Tibial artery (tissue), 4 donors: ENCODE data around the gene PROZ.

Source experiments
- DNase-seq, 2 donors: peaks; one replicate each; pipeline ENCODE4 v3.0.0-alpha.2; 2019
- H3K27ac ChIP-seq, 2 donors: fragments of 200-600 bp; sonication (generic) in 1 of 2; 1 replicate in 1 of 2; 2 replicates in 1 of 2; pipeline ENCODE4 v1.5.1; 2018 to 2019; ENCODE audit warnings: mild to moderate bottlenecking in 1 of 2
- H3K27me3 ChIP-seq, 2 donors: fragments of 200-600 bp; sonication (generic) in 1 of 2; one replicate each; pipeline versions ENCODE4 v1.5.1 to v1.6.0; 2016 to 2019
- H3K36me3 ChIP-seq, 3 donors: fragments of 200-600 bp; sonication (generic) in 2 of 3; one replicate each; pipeline ENCODE4 v1.5.1; 2016 to 2019; ENCODE audit warnings: mild to moderate bottlenecking in 2 of 3
- H3K4me1 ChIP-seq, 4 donors: fragments of 200-600 bp; sonication (generic) in 2 of 4; 1 replicate in 3 of 4; 2 replicates in 1 of 4; pipeline ENCODE4 v1.5.1; 2016 to 2019
- H3K4me3 ChIP-seq, 2 donors: fragments of 200-600 bp; sonication (generic) in 1 of 2; 1 replicate in 1 of 2; 2 replicates in 1 of 2; pipeline ENCODE4 v1.5.1; 2018 to 2019; ENCODE audit warnings: mild to moderate bottlenecking in 2 of 2
- H3K9me3 ChIP-seq, 3 donors: fragments of 200-600 bp; sonication (generic) in 1 of 3; one replicate each; pipeline ENCODE4 v1.5.1; 2016 to 2019
- intact Hi-C: fragments of 100-400 bp; cut with DNase I; formaldehyde crosslinking; loops from one replicate; pipeline ENCODE4 v1.15.0; 2023; ENCODE audit warnings: low total_unique reads
- TF ChIP-seq, protein P1 (sequence below), 2 experiments: fragments of 200-600 bp in 1 of 2; fragments of 450-650 bp in 1 of 2; IDR thresholded peaks; one replicate each; pipeline ENCODE4 v1.5.1; 2017 to 2019; ENCODE audit warnings: antibody characterized with exemption in 2 of 2, mild to moderate bottlenecking in 1 of 2, moderate library complexity in 1 of 2

Gene PROZ

DNA sequence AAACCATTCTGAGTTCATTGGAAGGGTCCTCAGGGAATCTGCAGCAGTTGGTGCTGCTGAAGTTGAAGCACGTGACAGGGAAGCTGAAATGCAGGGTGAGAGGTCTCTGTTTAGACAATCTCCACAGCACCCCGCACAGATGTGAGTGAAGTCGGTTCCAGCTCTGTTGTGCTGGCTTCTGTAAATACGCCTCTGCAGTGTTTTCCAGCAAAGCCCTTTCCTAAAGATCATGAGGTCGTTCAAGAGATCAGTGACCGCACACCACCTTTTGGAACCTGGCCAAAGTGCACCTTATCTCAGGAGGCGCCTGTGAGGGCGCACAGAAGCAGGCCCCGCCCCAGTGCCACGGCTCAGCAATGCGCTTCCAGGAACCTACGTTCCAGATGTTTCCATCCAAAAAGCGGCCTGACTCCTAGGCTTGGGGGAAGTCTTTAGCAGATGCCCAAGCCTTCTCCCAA lies 61.7 kb downstream of the PROZ start:
- TF ChIP-seq, protein P1, sequence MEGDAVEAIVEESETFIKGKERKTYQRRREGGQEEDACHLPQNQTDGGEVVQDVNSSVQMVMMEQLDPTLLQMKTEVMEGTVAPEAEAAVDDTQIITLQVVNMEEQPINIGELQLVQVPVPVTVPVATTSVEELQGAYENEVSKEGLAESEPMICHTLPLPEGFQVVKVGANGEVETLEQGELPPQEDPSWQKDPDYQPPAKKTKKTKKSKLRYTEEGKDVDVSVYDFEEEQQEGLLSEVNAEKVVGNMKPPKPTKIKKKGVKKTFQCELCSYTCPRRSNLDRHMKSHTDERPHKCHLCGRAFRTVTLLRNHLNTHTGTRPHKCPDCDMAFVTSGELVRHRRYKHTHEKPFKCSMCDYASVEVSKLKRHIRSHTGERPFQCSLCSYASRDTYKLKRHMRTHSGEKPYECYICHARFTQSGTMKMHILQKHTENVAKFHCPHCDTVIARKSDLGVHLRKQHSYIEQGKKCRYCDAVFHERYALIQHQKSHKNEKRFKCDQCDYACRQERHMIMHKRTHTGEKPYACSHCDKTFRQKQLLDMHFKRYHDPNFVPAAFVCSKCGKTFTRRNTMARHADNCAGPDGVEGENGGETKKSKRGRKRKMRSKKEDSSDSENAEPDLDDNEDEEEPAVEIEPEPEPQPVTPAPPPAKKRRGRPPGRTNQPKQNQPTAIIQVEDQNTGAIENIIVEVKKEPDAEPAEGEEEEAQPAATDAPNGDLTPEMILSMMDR (IDR thresholded peaks at IDR 0.05): no peak
- Histone ChIP-seq H3K4me3 (no peak overlapping the region), H3K4me1 (peaks cover 0 to 24% (median 18%) of the 10 kb centered on the region in 4 donors), H3K27ac (no peak overlapping the region), H3K9me3 (no peaks in the 10 kb centered on the region), H3K36me3 (peaks cover 0 to 55% (median 45%) of the 10 kb centered on the region in 3 donors), H3K27me3 (no peaks in the 10 kb centered on the region)
- intact Hi-C loops: no loop called here
- DNase-seq: no peak

- TF ChIP-seq, protein P1 (IDR thresholded peaks at IDR 0.05): no peak
- Histone ChIP-seq H3K36me3 (peaks cover 6 to 62% (median 51%) of the 10 kb centered on the region in 3 donors), H3K4me3 (no peak overlapping the region), H3K27ac (no peak overlapping the region), H3K4me1 (peaks cover 0 to 17% (median 12%) of the 10 kb centered on the region in 4 donors), H3K27me3 (no peaks in the 10 kb centered on the region), H3K9me3 (no peaks in the 10 kb centered on the region)
- DNase-seq: no peak
- intact Hi-C loops: no loop called here
These were observed 62.4 kb downstream of the PROZ start for GRCh38 chr13:113220877-113221276.
